HG03520 (cell line): ENCODE data around the gene B4GALNT2.

ENCODE experiments used
- ATAC-seq: cut with Tn5 transposase; IDR thresholded peaks from one replicate; pipeline ENCODE4 v1.9.1; 2021; ENCODE audit warnings: mild to moderate bottlenecking, moderate library complexity; ENCODE audit not compliant: unreplicated experiment

B4GALNT2 gene

DNA sequence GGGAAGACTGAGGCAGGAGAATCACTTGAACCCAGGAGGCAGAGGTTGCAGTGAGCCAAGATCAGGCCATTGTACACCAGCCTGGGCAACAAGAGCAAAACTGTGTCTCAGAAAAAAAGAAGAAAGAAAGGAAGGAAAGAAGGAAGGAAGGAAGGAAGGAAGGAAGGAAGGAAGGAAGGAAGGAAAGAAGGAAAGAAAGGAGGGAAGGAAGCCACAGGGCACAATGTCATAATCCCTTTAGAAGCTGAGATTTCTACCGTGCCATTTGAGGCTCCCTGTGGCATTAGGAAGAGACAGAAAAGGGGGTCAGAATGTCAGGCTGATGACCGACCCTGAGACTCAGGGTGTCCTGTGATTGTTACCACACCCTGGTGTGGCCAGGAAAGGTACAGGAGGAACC, 71.2 kb downstream of the B4GALNT2 start:
- ATAC-seq, result no peak

DNA sequence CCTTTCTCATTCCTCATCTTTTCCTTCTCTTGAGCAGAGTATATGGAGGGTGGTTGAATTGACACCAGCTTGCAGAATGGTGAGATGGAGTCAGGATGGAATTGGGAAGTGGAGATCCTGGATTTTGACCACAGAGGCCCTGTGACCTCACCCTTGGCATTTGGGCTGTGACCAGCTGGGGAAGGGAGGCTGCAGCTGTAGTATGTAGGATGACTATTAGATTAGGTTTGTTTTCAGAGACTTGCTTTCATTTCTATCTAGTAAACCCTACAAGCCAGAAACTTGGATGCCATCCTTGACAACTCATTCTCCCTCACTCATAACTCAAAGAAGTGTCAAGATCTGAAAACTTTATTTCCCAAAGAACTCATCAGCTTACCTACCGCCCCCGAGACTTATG, 71.9 kb downstream of the B4GALNT2 start:
- no peak for ATAC-seq

DNA sequence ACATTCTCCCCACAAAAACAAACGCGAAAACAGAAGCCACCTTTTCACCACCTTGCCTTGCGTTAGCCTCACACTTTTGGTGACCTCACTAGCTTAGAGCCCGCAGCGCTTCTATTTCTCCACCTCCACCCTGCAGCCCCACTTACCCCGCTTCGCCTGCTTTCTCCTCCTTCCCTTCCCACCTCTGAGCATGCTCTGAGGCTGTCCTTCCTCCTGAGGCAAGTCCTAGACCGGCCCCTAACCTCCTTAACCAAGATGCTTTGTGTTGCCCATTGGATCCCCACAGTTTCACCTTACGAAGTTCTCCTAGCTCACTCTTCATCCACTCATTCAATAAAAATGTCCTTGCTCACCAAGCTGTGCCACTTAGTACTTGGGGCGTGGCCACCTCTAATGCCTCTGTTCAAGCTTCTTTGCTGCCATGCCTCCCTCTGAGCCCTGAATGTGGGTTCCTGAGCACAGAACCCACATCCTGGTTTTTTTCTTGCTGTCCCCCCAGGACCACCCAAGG, 76.5 kb downstream of the B4GALNT2 start:
- ATAC-seq, result no peak

DNA sequence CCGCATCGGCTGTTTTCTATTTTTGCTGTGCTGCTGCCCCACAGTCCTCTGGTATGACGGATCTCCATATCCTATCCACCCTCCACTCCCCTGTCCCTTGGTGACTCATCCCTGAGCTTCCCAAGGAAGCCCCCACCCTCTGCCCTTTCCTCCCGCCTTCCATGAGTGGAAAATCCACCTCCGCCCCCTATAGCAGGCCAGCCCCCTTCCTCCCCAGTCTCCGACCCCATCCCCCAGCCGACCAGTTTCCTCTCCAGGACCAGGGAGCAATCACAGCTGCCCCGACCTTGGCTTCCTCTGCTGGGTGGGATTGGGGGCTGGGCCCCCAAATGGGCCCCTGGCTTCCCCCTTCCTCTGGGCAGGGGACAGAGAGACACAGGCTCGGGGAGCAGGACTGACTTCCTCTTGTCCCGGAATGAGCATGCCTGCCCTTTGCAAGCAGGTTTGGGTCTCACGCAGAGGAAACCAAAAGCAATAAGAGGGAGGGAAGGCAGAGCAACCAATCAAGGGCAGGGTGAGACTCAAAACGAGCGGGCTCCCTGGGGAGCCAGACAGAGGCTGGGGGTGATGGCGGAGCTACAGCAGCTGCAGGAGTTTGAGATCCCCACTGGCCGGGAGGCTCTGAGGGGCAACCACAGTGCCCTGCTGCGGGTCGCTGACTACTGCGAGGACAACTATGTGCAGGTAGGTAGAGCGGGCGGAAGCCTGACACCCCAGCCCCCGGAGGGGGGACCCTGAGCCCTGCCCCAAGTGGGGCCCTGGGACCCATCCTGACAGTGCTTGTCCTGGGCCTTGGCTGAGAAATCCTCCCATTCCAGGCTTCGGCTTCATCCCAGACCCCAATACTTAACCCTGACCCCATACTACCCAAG, 77.8 kb downstream of the B4GALNT2 start, which contains the start of the genes ABI3 and GNGT2:
TSS of gene ABI3 (plus strand) at position 550 of the 872 bp plus-strand sequence. CDS start at position 568, 18 bp downstream.
TSS of gene GNGT2 (minus strand) at position 417 of the 872 bp plus-strand sequence. CDS start 3,152 bp downstream, outside the sequence.
- ATAC-seq, result peak; percentile 77

DNA sequence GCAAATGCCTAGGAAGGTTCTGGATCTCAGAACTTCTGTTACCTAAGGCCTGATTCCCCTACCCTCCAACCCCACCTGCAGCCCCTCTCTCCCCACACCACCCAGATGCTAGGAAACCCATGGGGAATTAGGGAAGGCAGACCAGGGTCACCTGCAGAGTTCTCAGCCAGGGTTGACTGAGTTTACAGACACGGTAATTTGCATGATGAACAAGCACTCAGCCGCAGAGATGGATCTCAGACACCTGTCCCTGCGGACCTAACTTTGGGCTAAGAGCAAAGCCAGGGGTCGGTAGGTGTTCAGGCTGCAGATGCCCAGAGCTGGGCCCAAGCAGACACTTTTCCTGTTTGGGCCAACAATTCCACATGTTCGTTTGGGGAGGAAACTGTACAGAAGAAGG, 80.8 kb downstream of the B4GALNT2 start:
- ATAC-seq, result no peak

DNA sequence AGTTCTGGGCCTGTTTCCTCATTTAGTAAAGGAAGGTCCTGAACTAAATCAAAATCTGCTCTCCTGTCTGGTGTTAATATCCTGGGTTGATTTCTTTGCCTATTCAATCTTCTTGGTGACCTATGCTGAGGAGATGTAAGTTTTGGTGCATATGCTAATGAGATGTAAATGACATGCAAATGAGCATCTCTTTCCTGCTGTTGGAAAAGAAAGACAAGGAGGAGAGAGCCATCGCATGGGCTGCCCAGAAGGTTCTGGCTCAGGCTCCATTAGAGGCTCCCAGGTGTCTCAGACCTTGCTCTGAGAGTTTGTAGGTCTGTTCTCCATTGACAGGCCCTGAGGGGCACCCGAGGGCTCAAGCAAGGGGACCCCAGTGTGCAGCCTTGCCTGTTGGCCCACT, 81.3 kb downstream of the B4GALNT2 start:
- ATAC-seq, result no peak

DNA sequence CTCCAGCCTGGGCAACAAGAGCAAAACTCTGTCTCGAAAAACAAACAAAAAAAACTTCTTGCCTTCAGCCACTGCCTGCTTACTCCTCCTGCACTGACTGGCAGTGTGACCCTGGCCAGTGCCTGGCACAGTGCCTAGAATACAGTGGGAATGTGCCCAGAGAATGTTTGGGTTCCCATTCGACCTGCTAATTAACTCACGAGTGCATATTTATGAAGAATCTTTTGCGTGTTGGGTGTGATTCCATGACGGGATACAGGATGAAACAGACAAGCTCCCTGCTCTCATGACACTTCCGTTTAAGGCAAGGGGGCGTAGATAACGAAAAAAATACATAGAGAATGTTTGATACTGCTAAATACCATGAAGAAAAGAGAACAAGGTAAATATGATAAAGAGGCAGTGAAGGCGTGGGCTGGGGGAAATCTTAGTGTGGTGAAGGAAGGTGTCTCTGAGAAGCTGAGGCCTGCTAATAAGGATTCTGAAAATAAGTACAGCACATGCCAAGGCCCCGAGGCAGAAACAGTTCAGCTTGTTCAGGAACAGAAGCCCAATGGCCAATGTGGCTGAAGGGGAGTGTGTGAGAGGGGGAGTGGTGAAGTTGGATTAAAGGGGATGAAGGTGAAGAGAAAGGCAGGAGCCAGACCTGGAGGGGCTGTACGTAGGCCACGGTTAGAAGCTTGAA, 82.2 kb downstream of the B4GALNT2 start:
- ATAC-seq, result no peak

DNA sequence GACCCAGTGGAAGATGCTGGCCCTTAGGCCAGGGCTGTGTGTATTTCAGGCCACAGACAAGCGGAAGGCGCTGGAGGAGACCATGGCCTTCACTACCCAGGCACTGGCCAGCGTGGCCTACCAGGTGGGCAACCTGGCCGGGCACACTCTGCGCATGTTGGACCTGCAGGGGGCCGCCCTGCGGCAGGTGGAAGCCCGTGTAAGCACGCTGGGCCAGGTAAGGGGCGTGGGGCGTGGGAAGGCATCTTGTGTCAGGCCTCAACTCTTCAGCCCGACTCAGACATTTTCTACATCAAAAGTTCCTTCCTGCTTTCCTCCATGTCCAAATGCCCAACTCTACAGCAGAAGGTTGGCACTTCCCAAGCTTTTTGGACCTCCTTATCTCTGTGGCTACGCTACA, 83.9 kb downstream of the B4GALNT2 start:
- no peak for ATAC-seq

DNA sequence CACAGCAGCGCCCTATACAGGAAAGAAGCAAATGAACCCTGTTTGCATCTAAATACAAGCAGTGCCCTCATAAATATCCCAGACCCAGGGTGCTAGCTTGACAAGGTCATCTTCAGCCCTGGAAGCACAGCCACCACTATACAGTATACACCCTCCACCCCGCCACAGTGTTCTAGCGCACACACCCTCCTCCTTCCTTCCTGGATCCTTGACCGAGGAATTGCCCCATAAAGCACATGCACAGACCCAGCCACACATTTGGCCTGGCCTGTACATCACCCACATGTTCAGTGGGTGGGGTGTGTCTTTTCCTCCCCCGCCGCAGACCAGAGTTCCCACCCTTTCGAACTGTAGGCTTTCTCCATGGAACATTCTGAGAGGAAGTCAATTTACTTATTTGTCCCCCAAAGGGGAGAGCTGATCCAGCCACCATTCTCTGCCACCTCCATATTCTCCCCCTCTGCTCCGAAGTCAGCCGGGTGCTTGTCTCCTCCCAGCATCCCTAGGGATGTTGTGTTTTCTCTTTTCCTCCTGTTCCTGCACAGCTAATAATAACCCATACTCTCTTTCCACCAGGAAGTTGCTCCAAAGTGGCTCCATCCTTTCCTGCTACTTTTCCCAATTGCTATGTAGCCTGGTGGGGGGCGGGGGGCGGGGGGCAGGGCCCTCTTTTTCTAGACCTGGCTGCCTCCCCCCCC, 84.5 kb downstream of the B4GALNT2 start:
- ATAC-seq, result no peak

DNA sequence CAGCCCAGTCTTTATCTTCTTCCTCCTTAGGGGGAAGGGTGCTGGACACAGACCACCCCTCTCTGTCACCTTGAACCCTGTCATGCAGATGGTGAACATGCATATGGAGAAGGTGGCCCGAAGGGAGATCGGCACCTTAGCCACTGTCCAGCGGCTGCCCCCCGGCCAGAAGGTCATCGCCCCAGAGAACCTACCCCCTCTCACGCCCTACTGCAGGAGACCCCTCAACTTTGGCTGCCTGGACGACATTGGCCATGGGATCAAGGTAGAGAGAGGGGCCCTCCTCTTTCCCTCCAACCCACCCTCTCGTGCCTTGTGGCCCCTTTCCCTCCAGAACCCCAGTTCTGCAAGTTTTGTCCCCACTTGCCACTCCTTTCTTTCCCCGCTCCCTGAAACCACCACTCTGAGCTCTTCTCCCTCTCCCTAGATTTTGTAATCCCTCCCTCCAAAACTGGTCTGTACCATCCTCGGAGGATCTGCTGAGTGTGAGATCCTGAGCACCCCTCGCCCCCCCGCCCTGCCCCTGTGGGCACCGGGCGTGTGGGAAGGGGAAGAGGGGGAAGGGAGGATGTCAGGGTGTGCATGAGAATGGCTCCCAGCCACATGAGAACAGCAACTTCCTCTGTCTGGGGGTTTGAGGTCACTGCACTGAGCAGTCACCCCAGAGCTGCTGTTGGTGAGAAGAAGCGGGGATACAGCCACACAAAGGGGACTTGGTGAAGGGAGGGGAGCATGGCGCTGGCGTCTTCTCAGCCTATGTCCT, 85.3 kb downstream of the B4GALNT2 start:
- peak; percentile 40 for ATAC-seq

DNA sequence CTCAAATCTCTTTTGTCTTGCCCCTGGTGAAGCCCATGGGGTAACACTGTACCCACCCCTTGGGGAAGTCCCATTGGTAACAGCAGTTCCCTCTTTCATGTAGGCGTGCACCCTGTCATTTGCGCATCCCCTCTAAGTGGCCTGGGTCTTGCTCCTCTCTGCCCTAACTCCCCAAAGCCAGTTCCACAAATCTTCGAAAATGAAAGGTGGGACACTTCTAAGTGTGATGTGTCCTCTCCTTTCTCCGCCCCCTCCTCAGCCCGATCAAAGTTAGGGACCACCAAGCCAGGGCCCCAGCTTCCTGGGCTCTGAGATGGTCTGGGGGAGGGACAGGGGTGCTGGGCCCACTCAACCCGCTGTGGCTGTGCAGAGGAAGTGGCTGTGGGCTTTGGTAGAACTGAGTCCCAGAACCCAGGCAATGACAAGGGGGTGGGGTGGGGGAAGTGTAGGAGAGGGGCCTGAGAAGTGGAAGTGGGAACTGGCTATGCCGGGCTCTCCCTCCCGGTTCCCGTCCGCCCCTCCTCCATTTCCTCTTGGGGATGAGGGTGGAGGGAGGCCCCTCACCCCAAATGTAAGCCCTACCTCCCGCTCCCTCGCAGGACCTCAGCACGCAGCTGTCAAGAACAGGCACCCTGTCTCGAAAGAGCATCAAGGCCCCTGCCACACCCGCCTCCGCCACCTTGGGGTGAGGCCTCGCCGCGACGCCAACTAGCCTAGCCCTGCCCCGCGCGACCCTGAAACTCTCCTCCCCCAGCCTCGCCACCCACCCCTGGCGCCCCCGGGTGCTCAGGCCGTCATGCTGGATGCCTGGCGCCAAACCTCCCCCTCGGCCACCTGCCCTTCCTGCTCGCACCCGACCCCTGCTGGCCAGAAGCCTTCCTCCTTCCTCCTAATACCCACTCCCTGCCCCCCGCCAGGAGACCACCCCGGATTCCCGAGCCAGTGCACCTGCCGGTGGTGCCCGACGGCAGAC, 86.7 kb downstream of the B4GALNT2 start:
- ATAC-seq, result no peak

DNA sequence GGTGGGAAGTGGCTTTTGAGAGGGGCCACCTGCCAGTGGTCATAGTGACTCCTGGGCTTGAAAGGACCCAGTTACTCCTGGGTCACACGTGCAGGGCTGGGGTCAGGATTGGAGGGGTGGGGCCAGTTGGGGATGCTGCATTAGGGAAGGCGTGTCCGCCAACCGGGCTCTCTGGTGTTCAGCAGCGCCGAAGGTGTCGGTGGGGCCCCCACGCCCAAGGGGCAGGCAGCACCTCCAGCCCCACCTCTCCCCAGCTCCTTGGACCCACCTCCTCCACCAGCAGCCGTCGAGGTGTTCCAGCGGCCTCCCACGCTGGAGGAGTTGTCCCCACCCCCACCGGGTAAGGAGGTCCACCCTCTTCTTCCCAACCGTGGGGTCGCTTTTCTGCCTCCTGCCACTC, 87.4 kb downstream of the B4GALNT2 start:
- no peak for ATAC-seq

DNA sequence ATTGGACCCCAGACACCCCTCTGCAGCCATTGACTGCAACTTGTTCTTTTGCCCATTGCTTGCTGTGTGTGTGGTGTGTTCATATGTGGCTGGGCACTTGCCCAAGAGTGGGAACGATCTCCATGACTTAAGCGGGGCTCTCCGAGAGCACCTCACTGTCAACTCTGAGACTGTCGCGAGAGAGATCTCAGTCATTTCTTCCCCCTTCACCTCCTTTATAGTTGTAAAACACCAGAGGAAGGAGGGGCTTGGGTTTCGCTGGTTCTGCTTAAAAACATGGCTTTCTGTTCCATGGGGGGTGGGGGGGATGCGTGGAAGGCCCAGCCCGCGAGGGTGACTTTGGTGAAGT, 90.6 kb downstream of the B4GALNT2 start:
- ATAC-seq, result no peak

DNA sequence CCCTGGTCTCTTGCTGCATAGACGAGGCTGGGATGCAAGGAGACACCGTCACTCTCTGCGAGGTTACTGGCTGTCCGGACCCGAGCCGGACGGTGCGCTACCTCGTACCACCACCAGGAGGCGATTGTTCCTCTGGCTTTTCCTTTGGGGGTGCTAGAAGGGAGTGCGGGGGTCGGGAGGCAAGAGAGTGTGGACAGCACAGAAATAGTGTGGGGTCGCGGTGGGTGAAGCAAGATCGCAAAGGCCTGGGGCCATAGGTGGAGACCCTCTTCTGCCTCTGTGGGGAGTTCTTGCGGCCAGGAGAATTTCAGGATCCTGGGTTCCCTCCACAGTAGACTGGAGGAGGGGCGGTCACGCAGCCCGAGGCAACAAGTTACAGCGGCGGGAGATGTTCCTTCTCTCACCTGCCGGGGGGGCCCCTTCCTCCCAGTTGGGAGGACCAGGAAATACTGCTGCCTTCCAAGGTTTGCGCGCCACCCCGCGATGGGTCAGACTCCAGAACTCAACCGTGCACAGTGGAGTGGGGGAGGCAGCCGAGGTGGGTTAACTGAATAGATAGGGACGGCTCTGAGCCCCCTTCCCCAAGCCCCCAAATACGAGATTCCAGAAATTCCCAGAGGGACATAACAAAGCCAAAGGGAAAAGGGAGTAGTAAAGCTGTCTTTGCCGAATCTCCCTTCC, 91.1 kb downstream of the B4GALNT2 start:
- no peak for ATAC-seq

DNA sequence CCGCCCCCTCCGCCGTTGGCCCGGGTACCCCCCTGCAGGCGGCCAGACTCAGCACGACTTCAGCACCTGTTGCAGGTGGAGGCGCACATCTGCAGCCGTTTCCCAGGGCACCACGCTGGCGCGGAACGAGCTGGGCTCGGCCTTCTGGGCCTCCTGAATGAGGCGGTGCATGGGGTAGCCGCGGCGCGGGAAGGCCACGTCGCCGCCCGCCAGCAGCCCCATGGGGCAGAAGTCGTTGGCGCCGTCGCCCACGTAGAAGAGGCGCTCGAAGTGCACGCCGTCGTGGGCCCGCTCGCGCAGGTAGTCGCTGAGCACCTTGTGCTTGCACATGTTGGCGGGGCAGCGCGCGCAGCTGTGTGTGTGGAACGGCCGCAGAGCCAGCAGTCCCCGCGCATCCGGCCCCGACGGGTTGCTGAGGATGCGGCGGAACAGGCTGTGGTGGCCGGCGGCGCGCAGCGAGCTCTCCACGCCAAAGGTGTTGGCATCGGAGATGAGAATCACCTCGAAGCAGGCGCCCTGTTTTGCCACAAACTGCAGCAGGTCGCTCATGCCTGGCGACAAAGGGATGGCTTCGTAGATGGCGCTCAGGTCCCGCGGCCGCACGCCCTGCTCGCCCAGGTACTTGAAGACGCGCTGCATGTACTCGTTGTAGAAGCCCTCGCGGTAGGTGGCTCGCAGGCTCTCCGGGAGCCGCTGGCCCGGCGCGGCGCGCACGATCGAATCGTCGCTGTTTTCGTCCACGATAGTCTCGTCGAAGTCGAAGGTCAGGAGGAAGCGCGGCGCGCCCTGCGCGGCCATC, 91.8 kb downstream of the B4GALNT2 start:
- ATAC-seq, result no peak

DNA sequence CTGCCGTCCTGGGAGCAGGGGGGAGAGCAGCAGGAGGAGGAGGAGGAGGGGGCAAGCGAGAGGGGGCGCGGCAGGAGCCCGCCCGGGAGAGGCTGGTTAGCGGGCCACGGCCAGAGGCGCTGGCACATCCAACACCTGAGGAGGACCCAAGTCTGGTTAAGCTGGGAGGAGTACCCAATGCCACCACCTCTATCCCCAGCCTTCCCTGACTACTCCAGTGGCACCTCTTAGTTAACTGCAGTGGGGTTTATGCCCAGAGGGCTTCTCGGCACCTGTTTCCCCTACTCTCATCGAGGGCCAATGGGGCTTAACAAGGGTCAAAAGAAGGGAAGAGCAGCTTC, 92.4 kb downstream of the B4GALNT2 start:
- ATAC-seq, result no peak

DNA sequence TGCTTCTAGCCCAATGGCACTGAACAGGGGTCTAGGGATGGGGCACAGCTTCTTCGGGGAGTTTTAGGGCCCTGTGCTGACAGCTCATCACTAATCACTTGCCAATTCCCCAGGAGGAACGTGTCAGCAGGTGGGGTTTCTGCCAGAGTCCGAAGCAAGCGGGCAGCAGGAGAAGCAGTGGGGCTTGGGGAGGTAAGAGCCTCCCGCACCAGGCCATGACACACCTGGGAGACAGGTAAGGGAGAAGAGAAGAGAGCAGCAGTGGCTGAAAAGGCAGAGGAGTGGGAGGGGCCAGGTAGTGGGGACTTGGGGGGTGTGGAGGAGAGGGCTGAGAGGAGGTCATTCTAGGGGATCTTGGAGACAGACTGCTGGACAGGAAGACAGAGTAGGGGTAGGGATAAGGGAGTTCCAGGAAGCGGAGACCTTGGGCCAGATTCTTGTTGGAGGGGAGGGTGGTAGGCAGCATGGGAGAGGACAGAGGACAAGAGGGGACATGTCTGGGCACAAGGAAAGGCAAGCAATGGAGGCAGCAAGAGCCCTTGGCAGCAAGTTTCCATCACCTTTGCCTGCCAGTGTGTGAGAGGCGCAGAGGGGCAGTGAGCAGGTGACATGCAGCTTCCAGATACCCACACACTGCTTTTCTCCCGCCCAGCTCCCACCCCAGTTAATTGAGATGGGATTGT, 93.1 kb downstream of the B4GALNT2 start:
- ATAC-seq, result no peak
